ENCODE results near the gene CCDC182. TPM values are rescaled to one million over a fixed set of nuclear protein-coding genes. Genes with fewer than 3 reads are reported as not detected.

Gene CCDC182
- total RNA-seq, 1 experiment from 2014 or later, result not detected

DNA sequence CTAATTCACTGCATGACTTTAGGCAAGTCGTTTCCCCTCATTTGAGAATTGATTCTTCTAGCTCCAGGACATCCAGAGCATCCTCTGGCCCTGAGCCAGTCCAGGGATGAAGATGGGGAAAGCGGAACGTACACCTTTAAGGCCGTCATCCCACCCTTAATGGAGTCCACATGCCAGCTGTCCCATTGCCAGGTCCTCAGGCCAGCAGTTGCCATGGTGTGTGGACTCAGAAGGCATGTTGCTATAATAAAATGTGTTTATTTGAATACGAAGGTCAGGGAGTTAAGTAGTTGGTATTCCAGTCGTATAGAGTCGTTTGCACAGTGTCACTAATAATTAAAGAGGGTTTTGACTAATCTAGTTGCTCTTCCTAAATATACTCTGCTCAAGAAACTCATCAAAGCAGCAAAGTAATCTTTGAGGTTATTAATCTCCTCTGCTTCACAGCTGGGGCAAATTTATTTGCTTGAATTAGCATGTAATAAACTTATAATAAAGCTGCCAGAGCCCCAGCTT, 30.4 kb downstream of the CCDC182 start:
- ChIA-PET POLR2A (ENCODE audit: low non-redundant PET) (no interaction called here), CTCF (no interaction called here)
- no peak for DNase-seq (ENCODE audit: low spot score)
- no peak overlapping the region for H3K4me3 ChIP-seq (ENCODE audit: low read depth, low read length, poor library complexity, severe bottlenecking)
- no TSS peak for BruUV-seq (replicated peaks)
- H3K36me3 ChIP-seq (ENCODE audit: insufficient read depth, low read length, poor library complexity, severe bottlenecking), result no peaks in the 10 kb centered on the region
- no peaks in the 10 kb centered on the region for H3K4me1 ChIP-seq (ENCODE audit: insufficient read depth, low read length, poor library complexity, severe bottlenecking)
- H3K27ac ChIP-seq (ENCODE audit: low read depth, low read length, poor library complexity, severe bottlenecking), result no peak overlapping the region
- TF ChIP-seq, protein P1, sequence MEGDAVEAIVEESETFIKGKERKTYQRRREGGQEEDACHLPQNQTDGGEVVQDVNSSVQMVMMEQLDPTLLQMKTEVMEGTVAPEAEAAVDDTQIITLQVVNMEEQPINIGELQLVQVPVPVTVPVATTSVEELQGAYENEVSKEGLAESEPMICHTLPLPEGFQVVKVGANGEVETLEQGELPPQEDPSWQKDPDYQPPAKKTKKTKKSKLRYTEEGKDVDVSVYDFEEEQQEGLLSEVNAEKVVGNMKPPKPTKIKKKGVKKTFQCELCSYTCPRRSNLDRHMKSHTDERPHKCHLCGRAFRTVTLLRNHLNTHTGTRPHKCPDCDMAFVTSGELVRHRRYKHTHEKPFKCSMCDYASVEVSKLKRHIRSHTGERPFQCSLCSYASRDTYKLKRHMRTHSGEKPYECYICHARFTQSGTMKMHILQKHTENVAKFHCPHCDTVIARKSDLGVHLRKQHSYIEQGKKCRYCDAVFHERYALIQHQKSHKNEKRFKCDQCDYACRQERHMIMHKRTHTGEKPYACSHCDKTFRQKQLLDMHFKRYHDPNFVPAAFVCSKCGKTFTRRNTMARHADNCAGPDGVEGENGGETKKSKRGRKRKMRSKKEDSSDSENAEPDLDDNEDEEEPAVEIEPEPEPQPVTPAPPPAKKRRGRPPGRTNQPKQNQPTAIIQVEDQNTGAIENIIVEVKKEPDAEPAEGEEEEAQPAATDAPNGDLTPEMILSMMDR (conservative IDR thresholded peaks at IDR 0.05; ENCODE audit: low read depth, low read length), result no peak
- TF ChIP-seq EZH2 (IDR thresholded peaks at IDR 0.05; ENCODE audit: borderline replicate concordance, low read depth, low read length, poor library complexity, severe bottlenecking), result no peak
- peaks cover 59% of the 10 kb centered on the region for H3K27me3 ChIP-seq (replicated peaks; ENCODE audit: insufficient read depth, low read depth, low read length, poor library complexity)
- intact Hi-C loops (cut with micrococcal nuclease; ENCODE audit: unreplicated experiment), result no loop called here
- H3K9me3 ChIP-seq (ENCODE audit: low read depth, low read length, poor library complexity, severe bottlenecking), result no peaks in the 10 kb centered on the region

DNA sequence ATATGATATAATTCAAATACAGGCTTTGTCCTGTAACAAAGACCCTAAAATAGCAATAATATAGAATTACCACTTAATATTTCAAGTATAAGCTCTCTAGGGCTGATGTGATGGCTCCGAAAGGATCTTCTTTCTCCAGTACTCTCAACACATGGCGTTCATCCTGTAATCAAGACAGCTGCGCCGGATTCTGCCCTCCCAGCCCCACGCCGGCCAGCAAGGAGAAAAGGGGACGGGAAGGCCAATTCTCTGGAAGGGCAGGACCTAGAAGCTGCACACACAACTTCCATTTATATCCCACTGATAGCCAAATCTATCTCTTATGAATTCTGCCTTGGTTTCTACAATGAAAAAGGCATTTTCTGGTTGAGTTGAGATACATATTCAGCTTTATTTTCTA, 32.0 kb downstream of the CCDC182 start:
- peaks cover 2% of the 10 kb centered on the region for H3K4me1 ChIP-seq (ENCODE audit: insufficient read depth, low read length, poor library complexity, severe bottlenecking)
- CTCF ChIA-PET, result no interaction called here
- no TSS peak for BruUV-seq (replicated peaks)
- intact Hi-C loops (cut with micrococcal nuclease; ENCODE audit: unreplicated experiment), result no loop called here
- H3K27ac ChIP-seq (ENCODE audit: low read depth, low read length, poor library complexity, severe bottlenecking), result no peak overlapping the region
- H3K36me3 ChIP-seq (ENCODE audit: insufficient read depth, low read length, poor library complexity, severe bottlenecking), result no peaks in the 10 kb centered on the region
- TF ChIP-seq, protein P1 (conservative IDR thresholded peaks at IDR 0.05; ENCODE audit: low read depth, low read length), result no peak
- TF ChIP-seq EZH2 (IDR thresholded peaks at IDR 0.05; ENCODE audit: borderline replicate concordance, low read depth, low read length, poor library complexity, severe bottlenecking), result no peak
- peaks cover 52% of the 10 kb centered on the region for H3K27me3 ChIP-seq (replicated peaks; ENCODE audit: insufficient read depth, low read depth, low read length, poor library complexity)
- POLR2A ChIA-PET (ENCODE audit: low non-redundant PET), result no interaction called here
- no peaks in the 10 kb centered on the region for H3K9me3 ChIP-seq (ENCODE audit: low read depth, low read length, poor library complexity, severe bottlenecking)
- no peak overlapping the region for H3K4me3 ChIP-seq (ENCODE audit: low read depth, low read length, poor library complexity, severe bottlenecking)
- DNase-seq (ENCODE audit: low spot score), result no peak

DNA sequence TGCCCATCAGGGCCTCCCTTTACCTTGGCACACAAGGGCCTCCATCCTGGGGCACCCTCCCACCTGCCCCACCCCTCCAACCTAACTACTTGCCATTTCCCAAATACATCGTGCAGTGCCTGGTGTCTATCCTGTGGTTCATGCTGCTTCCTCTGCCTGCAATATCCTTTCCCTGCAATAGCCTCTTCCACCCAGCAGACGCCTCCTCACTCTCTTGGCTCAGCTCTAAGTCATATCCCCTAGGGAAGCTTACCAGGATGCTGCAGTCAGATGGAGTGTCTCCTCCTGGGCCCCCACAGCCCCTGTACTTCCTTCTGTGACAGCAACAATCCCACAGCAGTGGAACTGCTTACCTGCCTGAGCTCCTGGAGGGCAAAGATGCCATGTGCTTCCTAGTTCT, 36.7 kb downstream of the CCDC182 start:
- no peak overlapping the region for H3K4me3 ChIP-seq (ENCODE audit: low read depth, low read length, poor library complexity, severe bottlenecking)
- H3K9me3 ChIP-seq (ENCODE audit: low read depth, low read length, poor library complexity, severe bottlenecking), result no peaks in the 10 kb centered on the region
- intact Hi-C loops (cut with micrococcal nuclease; ENCODE audit: unreplicated experiment), result no loop called here
- H3K27me3 ChIP-seq (replicated peaks; ENCODE audit: insufficient read depth, low read depth, low read length, poor library complexity), result peaks cover 18% of the 10 kb centered on the region
- ChIA-PET CTCF (no interaction called here), POLR2A (ENCODE audit: low non-redundant PET) (no interaction called here)
- no peak overlapping the region for H3K27ac ChIP-seq (ENCODE audit: low read depth, low read length, poor library complexity, severe bottlenecking)
- no peaks in the 10 kb centered on the region for H3K36me3 ChIP-seq (ENCODE audit: insufficient read depth, low read length, poor library complexity, severe bottlenecking)
- peak; percentile 42 for DNase-seq (ENCODE audit: low spot score)
- no TSS peak for BruUV-seq (replicated peaks)
- H3K4me1 ChIP-seq (ENCODE audit: insufficient read depth, low read length, poor library complexity, severe bottlenecking), result peaks cover 4% of the 10 kb centered on the region
- TF ChIP-seq EZH2 (IDR thresholded peaks at IDR 0.05; ENCODE audit: borderline replicate concordance, low read depth, low read length, poor library complexity, severe bottlenecking), result no peak
- TF ChIP-seq, protein P1 (conservative IDR thresholded peaks at IDR 0.05; ENCODE audit: low read depth, low read length), result no peak

Measured in A673 (cell line).